Suppressor macrophage treated with lipopolysaccharide for 1 hour (primary cell): ENCODE results near the gene ELSPBP1.
A peak's percentile ranks its signal among the peaks of the same experiment; 100 is the strongest.
"Not testable (repeated sequence)": the region's sequence is repeated elsewhere in the genome, so short reads cannot be mapped to it uniquely, and the experiment has no call there.

Experiments used
- DNase-seq, 3 donors: peaks; one replicate each; pipeline ENCODE4 v3.0.0-alpha.2; 2020 to 2022

The ELSPBP1 gene

GRCh38 chr19:48043675-48044258, 49.3 kb downstream of the ELSPBP1 start, which contains the start of gene CABP5:
TSS of gene CABP5 (minus strand) at chr19:48044079. CDS start at chr19:48043922, 157 bp downstream.
- no peak for DNase-seq

GRCh38 chr19:48044561-48044960, 50.1 kb downstream of the ELSPBP1 start:
- DNase-seq = no peak

GRCh38 chr19:48051335-48052033, 57.1 kb downstream of the ELSPBP1 start:
- no peak for DNase-seq

- no peak for DNase-seq
Measured at GRCh38 chr19:48053076-48053475, 58.6 kb downstream of the ELSPBP1 start.

GRCh38 chr19:48053856-48054255, 59.4 kb downstream of the ELSPBP1 start:
- no peak for DNase-seq

DNA sequence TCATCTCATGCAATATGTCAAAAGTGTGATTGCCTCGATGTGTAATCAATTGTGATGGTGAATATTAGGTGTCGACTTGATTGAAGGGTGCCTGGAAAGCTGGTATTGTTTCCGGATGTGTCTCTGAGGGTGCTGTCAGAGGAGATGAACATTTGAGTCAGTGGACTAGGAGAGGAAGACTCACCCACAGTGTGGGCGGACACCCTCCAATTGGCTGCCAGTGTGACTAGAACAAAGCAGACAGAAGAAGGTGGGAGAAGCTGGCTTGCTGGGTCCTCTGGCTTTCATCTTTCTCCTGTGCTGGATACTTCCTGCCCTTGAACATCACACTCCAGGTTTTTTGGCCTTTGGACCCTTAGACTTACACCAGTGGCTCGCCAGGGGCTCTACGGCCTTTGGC, 64.9 kb downstream of the ELSPBP1 start:
- peak in 1 of 3 donors; percentile 4 for DNase-seq

DNA sequence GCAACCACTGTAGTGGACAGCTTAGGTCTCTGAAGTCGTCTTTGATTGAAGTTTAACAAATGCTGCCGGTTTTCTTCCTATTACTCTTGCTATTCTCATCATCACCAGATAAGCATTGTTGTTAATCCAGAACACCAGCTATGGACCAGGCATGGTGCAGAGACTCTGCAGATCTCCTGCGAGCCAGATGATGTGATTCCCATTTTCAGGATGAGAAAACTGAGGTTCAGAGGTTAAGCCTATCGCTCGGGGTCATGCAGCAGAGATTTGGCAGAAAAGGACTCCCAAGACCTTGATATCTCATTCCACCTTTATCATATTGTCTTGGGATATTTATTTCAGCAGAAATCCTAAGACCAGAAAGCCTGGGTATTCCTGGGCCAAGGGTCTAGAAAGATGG, 65.9 kb downstream of the ELSPBP1 start:
- DNase-seq = no peak

- no peak for DNase-seq
Measured at GRCh38 chr19:48061401-48062344, 67.2 kb downstream of the ELSPBP1 start.

- no peak for DNase-seq
Measured at GRCh38 chr19:48064509-48064908, 70.1 kb downstream of the ELSPBP1 start.

DNA sequence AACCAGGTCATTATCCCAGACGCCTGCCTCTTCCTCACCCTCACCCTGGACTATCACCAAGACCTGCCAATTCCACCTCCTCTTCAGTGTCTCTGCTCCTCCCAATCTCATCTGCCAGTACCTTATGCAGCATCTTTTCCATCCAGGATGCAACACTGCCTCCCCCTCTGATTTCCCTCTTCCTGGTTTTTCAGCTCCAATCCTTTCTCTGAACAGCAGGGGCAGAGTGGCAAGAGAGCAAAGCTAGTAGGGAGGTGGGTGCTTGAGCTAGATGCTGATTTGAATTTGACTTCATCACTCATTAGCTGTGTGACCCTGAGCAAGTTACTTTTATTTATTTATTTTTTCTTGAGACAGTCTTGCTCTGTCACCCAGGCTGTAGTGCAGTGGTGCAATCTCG, 75.0 kb downstream of the ELSPBP1 start:
- no peak for DNase-seq

GRCh38 chr19:48070177-48070769, 75.8 kb downstream of the ELSPBP1 start:
- DNase-seq = not testable (repeated sequence)
